D341Med (cell line): ENCODE measurements around the gene SYNGR1.
"Not testable (repeated sequence)": the region's sequence is repeated elsewhere in the genome, so short reads cannot be mapped to it uniquely, and the experiment has no call there.

Experiments used
- DNase-seq: peaks from one replicate; pipeline ENCODE4 v3.0.0; 2012; ENCODE audit warnings: low spot score

SYNGR1 gene

DNA sequence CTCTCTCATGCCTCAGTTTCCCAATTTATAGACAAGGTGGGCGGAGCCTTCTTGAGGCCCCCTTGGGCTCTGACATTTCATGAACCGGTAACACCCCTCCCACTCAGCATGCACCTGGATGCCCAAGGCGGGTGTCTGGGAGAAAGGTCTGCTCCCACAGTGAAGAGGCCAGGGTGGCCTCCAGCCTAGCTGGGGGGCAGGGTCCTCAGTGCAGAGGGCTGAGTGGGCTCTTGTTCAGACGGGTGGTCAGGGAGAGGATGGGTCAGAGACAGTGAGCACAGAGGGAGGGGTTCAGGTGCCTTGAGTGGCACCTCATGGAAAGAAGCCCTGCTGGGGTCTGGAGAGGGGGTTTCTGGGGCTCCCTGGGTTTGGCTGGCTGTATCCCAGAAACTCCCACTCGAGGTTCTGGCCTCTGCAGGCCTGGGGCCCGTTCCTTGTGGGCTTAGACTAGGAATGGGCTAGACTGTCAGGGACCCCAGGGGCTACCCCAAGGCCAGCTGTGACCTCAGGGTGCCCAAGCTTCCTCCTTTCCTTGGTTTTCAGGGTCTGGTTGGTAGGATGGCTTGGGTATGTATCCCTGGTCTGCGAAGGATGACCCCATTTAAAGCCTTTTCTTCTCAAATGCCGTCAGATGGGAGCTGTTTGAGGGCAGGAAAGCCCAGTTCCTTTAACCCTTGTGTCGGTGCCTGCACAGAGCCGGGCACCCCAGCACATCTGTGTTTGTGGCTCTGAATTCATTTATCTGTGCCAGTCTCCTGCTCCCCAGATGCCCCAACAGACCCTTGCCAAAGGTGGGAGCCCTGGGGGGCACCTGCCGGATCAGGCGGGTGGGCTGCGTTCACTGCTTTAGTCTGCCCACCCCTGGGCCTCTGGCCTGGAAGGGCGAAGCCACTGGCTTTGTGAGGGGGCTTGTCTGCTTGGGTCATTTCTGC lies 1.2 kb downstream of the SYNGR1 start:
- DNase-seq = peak; percentile 24

DNA sequence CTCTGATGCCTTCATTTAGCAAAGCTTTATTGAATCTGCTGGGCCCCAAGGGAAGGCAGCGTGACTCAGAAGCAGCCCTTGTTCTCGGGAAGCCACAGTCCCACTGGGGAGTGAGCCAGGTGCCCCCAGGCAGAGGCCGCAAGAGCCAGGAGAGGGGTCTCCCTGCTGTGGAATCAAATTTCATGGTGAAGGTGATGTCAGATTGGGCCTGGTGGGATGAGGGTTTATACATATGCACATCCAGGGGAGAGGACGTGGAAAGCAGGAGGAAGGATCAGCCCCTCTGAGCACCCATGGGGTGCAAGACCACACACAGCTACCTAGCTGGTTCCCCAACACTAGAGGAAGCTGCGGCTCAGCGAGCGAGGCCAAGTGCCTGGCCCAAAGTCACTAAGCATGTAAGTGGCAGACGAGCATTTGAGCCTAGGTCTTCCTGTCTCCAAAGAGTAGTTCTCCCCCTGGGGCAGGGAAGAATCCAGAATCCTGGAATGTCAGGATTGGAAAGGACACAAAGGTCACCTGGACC lies 2.0 kb downstream of the SYNGR1 start:
- DNase-seq = peak; percentile 26

DNA sequence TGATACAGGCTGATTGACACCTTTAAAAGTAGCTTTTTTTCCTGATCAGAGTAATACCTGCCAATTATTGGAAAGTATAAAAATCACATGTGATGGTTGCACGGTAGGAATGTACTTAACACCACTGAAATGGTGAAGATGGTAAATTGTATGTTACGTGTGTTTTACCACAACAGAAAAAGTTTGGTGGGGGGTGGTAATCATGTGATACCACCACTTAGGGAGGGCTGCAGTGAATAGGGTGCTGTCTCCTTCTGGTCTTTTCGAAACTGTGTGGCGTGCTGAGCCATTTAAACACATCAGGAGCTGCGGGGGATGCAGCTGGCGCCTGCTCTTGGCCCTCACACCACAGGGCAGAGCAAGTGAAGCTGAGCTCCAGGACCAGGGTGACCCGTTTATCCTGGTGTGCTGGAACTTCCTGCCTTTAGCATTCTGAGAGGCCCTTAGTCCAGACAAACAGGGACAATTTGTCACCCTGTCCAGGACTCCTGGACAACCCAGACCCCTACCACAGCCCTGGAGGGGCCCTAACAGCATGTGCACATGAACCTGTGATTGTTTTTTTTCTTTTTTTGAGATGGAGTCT lies 2.6 kb downstream of the SYNGR1 start:
- no peak for DNase-seq

DNA sequence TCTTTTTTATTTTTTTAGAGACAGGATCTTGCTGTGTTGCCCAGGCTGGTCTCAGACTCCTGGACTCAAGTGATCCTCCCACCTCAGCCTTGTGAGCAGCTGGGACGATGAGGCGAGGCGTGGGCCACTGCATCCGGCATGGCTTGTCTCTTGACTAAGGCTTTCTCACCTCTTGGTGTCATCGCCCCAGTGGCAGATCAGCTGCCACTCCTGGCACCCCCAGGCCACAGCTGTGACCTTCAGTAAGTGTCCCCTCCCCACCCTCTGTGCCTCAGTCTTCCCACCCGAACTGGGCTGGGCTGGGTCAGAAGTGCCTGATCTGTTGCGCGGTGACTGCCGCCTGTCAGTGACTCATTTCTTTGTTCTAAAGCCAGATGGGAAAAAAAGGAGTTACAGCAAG lies 3.6 kb downstream of the SYNGR1 start:
- DNase-seq = no peak

DNA sequence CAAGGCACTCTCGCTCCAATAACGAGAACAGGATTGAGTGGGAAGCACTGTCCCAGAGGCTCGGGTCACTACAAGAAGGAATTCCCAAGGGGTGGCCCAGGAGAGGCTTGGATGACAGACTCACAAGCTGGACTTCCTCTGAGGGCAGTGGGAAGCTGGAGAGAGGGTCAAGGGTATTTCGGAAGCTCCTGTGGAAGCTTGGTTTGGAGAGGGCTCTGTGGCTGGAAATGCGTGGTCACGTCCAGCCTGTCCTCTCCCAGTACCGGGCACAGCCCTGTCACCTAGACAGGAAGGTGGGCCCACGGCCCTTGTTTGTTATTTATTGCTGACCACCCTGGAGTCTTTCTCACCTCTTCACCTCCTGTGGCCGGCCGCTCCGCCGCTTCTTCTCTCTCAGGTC lies 5.3 kb downstream of the SYNGR1 start:
- no peak for DNase-seq

DNA sequence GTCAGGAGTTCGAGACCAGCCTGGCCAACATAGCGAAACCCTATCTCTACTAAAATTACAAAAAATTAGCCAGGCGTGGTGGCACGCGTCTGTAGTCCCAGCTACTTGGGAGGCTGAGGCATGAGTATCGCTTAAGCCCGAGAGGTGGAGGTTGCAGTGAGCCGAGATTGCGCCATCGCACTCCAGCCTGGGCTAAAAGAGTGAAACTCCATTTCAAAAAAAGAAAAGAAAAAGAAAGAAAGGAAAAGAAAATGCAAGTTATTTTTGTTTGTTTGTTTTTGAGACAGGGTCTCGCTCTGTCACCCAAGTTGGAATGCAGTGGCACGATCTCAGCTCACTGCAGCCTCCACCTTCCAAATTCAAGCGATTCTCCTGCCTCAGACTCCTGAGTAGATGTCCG lies 6.0 kb downstream of the SYNGR1 start:
- DNase-seq = not testable (repeated sequence)

DNA sequence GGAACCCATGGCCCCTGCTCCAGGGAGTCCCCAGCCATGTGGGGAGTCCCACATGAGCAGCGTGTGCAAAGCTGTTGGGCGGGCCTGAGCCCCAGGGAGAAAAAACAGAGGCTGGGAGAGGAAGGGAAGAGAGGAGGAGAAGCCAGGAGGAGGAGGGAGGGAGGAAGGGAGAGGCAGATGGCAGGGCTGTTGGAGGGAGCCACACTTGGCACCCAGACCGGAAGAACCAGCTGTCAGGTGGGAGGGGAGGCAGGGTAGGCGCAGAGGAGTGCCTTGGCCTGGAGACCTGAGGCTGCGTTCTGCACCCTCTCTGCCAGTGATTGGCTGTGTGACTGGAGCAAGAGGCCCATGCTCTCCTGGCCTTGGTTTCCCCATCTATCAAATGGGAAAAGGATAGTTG lies 6.7 kb downstream of the SYNGR1 start:
- DNase-seq = peak; percentile 90

DNA sequence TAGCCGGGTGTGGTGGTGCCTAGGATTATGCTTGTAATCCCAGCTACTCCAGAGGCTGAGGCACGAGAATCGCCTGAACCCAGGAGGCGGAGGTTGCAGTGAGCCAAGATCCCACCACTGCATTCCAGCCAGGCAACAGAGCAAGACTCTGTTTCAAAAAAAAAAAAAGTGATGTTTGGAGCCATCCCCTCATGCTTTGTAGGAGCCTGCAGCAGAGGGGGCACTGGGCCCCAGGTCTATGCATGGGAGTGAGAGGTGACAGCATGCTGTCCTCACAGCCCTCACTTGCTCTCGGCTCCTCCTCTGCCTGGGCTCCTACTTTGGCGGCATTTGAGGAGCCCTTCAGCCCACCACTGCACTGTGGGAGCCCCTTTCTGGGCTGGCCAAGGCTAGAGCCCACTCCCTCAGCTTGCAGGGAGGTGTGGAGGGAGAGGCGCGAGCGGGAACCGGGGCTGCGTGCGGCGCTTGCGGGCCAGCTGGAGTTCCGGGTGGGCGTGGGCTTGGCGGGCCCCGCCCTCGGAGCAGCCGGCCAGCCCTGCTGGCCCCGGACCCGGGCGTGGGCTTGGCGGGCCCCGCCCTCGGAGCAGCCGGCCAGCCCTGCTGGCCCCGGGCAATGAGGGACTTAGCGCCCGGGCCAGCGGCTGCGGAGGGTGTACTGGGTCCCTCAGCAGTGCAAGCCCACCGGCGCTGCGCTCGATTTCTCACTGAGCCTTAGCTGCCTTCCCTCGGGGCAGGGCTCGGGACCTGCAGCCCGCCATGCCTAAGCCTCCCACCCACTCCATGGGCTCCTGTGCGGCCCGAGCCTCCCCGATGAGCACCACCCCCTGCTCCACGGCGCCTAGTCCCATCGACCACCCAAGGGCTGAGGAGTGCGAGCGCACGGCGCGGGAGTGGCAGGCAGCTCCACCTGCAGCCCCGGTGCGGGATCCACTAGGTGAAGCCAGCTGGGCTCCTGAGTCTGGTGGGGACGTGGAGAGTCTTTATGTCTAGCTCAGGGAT lies 7.6 kb downstream of the SYNGR1 start:
- DNase-seq = peak; percentile 21

DNA sequence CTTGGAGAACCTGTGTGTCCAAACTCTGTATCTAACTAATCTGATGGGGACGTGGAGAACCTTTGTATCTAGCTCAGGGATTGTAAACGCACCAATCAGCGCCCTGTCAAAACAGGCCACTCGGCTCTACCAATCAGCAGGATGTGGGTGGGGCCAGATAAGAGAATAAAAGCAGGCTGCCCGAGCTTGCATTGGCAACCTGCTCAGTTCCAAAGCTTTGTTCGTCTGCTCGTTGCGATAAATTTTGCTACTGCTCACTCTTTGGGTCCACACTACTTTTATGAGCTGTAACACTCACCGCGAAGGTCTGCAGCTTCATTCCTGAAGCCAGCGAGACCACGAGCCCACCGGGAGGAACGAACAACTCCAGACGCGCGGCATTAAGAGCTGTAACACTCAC lies 8.4 kb downstream of the SYNGR1 start:
- not testable (repeated sequence) for DNase-seq

DNA sequence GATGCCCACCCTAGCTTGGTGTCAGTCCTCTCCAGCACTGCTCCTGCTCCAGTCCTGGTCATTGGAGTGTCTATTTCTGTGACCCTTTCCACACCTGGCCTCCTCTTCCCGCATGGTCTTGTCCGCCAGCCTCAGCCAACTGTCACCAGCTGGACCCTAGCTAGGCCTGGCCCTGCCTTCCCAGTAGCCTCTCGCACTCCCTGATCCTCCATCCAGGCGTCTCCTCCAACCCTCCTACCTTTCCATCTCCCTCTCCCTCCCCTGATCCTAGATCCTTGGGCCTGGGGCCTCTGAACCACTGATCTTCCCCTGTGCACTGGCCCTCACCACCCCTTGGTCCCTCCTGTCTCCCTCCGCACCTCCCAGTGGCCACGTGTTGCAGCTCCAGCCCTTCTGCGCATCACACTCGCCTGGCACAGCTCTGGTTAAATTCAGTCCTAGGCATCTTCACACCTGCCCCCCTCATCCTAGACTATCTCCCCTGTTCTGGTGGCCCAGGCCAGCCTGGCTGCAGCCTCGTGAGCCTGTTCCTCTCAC lies 9.9 kb downstream of the SYNGR1 start:
- no peak for DNase-seq

DNA sequence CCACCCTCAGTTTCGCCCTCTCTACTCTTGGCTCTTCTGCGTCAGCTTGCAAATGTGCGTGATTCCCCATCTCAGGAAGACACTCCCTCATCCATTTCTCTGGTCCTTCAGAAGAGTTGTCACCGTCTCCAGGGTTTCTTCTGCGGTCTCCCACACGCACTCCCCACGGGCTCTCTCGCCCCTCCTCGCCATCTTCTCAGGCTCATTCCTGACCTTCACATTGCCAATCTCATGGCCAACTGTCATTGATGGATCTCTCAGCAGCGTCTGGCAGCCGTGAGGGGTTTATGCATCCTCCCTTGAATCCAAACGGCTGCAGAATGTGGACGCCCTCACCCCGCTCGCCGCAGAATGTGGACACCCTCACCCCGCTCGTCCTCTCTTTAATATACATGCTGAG lies 10.5 kb downstream of the SYNGR1 start:
- DNase-seq = no peak

DNA sequence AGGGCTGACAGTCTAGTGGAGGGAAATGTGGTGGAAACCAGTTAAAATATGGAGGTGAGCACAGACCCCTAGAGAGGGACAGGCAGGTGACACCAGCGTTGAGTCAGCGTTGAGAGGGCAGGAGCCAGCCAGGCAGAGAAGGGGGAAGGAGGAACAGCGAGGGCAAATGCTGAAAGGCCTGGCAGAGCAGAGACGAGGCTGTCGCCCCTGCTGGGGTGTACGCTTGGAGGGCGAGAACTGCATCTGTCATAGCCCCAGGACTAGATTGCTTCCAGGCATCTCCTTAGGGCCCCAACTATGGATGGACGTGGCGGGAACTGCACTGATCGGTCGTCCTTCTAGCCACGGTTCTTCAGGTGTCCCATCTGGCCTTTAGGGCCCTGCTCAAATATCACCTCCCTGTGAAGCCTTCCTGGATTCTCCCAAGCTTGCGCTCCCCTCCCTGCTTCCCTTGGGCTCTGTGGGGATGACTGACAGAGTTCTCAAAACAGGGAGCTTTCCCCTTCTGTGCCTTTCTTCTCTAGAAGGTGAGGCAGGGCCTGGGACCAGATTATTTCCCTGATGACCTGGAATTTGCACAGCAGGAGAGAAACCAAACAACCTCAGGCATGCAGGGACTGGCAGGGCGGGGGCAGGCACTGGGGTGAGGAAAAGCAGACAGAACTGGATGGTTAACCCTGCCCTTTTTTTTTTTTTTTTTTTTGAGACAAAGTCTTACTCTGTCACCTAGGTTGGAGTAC lies 11.1 kb downstream of the SYNGR1 start:
- DNase-seq = no peak

DNA sequence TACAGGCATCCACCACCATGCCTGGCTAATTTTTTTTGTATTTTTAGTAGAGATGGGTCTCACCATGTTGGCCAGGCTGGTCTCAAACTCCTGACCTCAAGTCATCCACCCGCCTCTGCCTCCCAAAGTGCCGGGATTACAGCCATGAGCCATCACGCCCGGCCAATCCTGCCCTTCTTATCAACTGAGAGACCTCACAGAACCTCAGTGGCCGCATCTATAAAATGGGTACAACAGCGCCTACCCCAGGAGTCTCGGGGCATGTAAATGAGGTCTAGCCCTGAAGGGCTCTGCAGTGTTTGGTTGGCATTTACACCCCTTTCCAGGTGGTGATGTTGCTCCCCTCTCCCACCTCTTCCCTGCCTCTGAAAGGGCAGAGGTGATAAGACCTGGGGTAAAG lies 11.7 kb downstream of the SYNGR1 start:
- DNase-seq = no peak

DNA sequence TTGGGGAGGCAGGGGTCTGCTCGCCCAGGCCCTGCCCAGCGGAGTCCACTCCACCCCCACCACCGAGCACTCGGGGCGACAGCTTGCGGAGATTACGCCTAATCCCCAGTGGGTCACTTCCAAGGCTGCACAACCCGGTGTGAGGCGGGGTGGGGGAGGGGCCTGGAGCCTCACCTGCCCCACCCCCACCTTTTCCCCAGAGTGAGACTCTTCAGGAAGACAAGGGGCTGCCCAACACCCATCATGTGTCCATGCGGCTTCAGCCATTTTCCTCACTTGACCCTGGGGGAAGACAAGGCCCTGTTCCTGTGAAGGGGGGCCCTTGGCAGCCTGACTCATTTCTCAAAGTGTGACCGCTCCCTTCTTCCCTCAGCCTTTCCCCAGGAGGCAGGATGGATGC lies 12.5 kb downstream of the SYNGR1 start:
- DNase-seq = peak; percentile 81

DNA sequence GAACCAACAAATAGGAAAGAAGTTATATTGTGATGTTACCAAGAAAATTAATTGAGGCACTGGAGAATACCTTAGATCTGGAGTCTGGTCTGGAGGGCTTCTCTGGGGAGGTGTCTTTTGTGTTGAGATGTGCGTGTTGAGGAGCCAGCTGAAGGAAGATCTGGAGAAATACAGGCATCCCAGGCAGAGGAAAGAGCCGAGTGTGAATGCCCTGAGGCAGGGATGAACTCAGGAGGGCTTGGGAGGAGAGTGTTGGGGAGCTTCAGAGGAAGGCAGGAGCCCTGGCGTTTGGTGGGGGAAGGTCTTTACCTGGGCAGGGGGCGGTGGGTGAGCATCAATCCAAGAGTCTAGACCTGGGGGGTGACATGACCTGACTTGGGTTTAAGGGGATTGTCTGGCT lies 13.1 kb downstream of the SYNGR1 start:
- no peak for DNase-seq

DNA sequence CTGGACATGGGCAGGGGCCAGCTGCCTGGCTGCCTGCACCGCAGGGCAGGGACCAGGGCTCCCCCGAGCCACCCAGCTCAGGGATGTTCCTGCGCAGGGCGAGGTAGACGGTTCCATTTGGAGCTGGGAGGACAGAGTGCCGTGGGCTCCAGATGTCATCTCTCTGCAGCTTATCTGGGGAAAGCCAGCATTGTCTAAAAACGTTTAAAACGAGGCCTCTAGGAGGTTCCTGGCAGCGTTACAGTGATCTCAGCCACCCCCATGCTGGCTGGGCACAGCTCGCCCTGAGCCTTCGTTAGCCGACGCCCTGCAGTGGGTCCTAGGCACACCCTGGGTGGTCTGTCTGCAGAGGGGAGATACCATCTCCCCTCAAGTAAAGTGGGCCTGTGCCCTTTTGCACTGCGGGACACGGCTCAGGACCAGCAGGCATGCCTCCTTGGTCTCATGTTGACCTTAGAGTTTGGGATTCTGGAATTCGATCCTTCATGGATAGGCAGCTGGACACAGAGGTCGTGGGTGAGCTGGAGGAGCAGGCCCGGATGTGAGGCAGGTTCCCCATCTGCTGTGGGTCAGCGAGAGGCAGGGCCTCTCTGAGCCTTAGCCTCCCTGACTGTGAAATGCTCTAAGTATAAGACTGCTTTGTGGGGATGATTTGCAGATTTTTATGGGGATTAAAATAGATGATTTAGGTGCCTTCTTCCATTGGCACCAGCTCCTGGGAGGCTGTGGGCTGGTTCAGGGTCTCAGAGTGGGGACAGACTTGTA lies 14.1 kb downstream of the SYNGR1 start:
- peak; percentile 69 for DNase-seq

DNA sequence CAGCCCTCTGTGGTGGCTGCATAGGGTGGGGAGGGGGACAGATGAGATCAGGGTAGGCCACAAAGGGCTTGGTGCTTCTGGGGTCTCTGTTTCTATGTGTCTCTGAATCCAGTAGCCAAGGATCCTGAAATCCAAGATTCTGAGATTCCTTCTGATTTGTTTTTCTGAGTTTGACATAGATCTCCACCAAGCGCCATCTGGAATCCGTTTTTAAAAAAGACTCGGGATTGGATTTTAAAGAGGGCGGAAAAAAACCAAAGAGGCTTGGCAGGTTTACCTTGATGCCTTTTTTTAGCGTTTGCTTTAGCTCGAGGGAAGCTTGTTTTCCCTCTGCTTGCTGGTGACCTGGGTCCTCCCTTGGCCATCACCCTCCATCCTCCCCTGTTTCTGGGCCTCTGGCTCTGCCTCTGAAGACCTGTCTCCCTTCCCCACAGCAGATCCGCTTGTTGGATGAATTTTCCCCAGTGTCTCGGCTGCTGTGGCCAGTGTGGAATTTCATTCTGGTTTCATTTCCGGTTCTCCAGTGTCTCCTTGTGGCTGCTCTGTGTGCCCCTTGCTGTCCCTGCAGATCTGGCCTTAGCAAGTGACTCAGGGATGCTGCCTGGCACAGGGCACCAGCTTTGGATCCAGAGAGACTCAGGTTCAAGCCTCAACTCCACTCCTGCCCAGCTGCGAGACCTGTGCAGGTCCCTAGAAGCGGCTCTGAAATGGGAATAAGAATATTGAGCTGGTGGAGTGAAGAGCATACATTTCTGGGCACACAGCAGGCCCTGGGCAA lies 15.1 kb downstream of the SYNGR1 start:
- DNase-seq = no peak

DNA sequence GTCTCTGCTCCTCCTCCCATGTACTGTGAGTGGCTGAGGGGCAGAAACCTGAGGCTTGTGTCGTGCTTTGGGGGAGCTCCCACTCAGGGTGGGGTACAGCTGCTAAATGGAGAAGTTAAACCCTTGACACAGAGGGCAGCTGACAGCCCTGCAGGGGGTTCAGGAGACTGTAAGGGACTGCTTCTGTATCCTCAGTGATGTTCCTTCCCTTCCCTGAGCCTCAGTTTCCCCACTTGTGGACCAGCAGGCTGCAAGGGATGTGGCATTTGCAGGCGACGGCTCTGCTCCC lies 15.6 kb downstream of the SYNGR1 start:
- DNase-seq = no peak

DNA sequence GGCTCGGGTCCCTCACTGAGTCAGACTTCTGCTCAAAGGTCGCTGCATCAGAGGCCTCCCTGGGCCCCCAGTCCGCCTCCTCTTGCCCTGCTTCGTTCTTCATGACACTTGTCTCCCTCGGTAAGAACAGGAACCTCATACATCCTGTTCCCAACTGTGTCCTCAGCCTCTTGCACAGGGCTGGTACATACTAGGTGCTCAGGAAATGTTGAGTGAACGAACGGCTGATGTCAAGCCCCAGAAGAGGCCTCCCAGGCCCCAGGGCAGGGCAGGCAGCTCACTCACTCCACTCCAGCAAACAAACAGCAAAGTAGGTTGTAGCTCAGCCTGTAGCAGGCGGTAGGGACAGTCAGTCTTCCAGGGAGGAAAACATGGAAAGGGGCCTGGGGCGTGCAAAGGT lies 17.2 kb downstream of the SYNGR1 start:
- DNase-seq = no peak

DNA sequence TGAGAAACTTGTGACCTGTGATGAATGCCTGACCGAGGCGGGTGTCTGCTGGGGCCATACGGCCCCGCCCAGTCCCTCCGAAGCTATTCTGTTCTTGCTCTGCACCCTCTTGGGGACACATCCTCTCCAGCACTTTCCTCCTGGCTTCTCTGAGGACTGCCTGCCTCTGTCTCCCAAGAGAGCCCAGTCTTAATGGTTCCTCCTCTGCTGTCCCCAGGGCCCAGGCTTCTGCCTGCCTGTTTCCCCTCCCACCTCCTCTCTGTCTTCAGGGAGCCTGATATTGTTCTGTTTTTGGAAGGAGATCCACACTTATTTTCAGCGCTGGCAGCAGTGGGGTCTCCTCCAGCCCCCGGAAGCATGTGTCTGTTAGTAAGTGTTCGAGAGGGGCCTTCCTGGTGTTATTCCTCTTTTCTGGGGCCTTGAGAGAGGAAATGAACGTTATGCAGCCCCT lies 18.7 kb downstream of the SYNGR1 start:
- DNase-seq = peak; percentile 68
